Stromal cell of bone marrow (primary cell): Measurements from ENCODE around the gene ADGRL1.

Source experiments
- DNase-seq: peaks from one replicate; pipeline ENCODE4 v3.0.0-alpha.2; 2012; ENCODE audit warnings: low read depth

ADGRL1 gene

GRCh38 chr19:14112051-14112808, 93.7 kb downstream of the ADGRL1 start:
- no peak for DNase-seq

GRCh38 chr19:14111486-14111885, 94.5 kb downstream of the ADGRL1 start:
- DNase-seq = no peak

GRCh38 chr19:14110650-14111049, 95.3 kb downstream of the ADGRL1 start:
- DNase-seq = no peak

GRCh38 chr19:14107581-14108461, 98.1 kb downstream of the ADGRL1 start:
- no peak for DNase-seq

- no peak for DNase-seq
Observed at GRCh38 chr19:14106840-14107239, 99.1 kb downstream of the ADGRL1 start.

- no peak for DNase-seq
Observed at GRCh38 chr19:14105680-14106079, 100.3 kb downstream of the ADGRL1 start.

GRCh38 chr19:14103310-14103709, 102.7 kb downstream of the ADGRL1 start:
- no peak for DNase-seq

- no peak for DNase-seq
Observed at GRCh38 chr19:14102756-14103155, 103.2 kb downstream of the ADGRL1 start.

GRCh38 chr19:14102102-14102696, 103.8 kb downstream of the ADGRL1 start:
- no peak for DNase-seq

- DNase-seq = no peak
Observed at GRCh38 chr19:14101003-14101545, 104.9 kb downstream of the ADGRL1 start.
